Ishikawa (cell line): ENCODE data around the gene ZNF853.

Source experiments
- CEBPB ChIP-seq: IDR thresholded peaks from 2 replicates; pipeline ENCODE4 v1.6.1; 2012
- CREB1 ChIP-seq: IDR thresholded peaks from 2 replicates; pipeline ENCODE4 v1.6.1; 2012; ENCODE audit warnings: low read depth
- EGR1 ChIP-seq: IDR thresholded peaks from 2 replicates; pipeline ENCODE4 v1.6.1; 2012
- EP300 ChIP-seq: IDR thresholded peaks from 2 replicates; pipeline ENCODE4 v1.6.1; 2012; ENCODE audit warnings: borderline replicate concordance
- FOXM1 ChIP-seq: IDR thresholded peaks from 2 replicates; pipeline ENCODE4 v1.6.1; 2012; ENCODE audit warnings: low read depth, borderline replicate concordance
- NFIC ChIP-seq: IDR thresholded peaks from 2 replicates; pipeline ENCODE4 v1.6.1; 2012
- RAD21 ChIP-seq: IDR thresholded peaks from 2 replicates; pipeline ENCODE4 v1.6.1; 2012; ENCODE audit warnings: low read depth
- REST ChIP-seq: IDR thresholded peaks from 2 replicates; pipeline ENCODE4 v1.6.1; 2012; ENCODE audit warnings: low read depth, mild to moderate bottlenecking
- TAF1 ChIP-seq: IDR thresholded peaks from 2 replicates; pipeline ENCODE4 v1.6.1; 2012; ENCODE audit warnings: low read depth, mild to moderate bottlenecking
- TCF12 ChIP-seq: IDR thresholded peaks from 2 replicates; pipeline ENCODE4 v1.6.1; 2012; ENCODE audit warnings: low read depth
- TEAD4 ChIP-seq: IDR thresholded peaks from 2 replicates; pipeline ENCODE4 v1.6.1; 2012
- USF1 ChIP-seq: IDR thresholded peaks from 2 replicates; pipeline ENCODE4 v1.6.1; 2012
- YY1 ChIP-seq: IDR thresholded peaks from 2 replicates; pipeline ENCODE4 v1.6.1; 2012; ENCODE audit warnings: low read depth
- ZBTB7A ChIP-seq: IDR thresholded peaks from 2 replicates; pipeline ENCODE4 v1.6.1; 2012; ENCODE audit warnings: low read depth
- TF ChIP-seq, protein P1 (sequence below): IDR thresholded peaks from 2 replicates; pipeline ENCODE4 v1.6.1; 2012

ZNF853 gene

DNA sequence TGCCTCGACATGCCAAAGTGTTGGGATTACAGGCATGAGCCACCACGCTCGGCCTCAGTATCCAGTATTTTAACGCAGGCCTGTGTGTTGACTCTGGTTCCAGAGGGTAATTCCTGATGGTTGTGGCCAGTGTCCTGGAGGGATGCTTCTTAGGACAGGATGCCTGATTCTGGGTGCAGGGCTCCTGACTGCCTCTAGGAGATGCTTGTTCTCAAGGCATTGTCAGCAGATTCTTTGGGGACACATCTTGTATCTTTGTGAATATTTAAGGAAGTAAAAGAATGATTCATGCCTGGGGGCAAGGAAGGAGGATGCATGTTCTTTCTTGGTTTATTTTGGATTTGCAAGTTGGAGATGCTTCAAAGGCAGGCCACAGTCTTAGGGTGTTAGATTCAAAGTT, 36.0 kb upstream of the ZNF853 start:
- no peak for TF ChIP-seq CEBPB
- TF ChIP-seq NFIC: no peak
- TF ChIP-seq REST: no peak
- no peak for TF ChIP-seq EP300
- no peak for TF ChIP-seq TCF12
- no peak for TF ChIP-seq TAF1
- TF ChIP-seq CREB1: no peak
- no peak for TF ChIP-seq USF1
- TF ChIP-seq, protein P1, sequence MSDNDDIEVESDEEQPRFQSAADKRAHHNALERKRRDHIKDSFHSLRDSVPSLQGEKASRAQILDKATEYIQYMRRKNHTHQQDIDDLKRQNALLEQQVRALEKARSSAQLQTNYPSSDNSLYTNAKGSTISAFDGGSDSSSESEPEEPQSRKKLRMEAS: no peak
- TF ChIP-seq YY1: no peak
- TF ChIP-seq FOXM1: no peak
- no peak for TF ChIP-seq RAD21
- no peak for TF ChIP-seq ZBTB7A
- TF ChIP-seq EGR1: no peak
- no peak for TF ChIP-seq TEAD4

DNA sequence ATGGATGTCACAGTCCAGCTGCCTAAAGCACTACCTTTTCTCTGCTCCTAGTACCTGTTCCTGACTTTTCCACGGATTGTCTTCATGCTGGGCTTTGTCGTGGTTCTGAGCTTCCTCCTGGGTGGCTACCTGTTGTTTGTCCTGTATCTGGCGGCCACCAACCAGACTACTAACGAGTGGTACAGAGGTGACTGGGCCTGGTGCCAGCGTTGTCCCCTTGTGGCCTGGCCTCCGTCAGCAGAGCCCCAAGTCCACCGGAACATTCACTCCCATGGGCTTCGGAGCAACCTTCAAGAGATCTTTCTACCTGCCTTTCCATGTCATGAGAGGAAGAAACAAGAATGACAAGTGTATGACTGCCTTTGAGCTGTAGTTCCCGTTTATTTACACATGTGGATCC, 26.8 kb upstream of the ZNF853 start:
- no peak for TF ChIP-seq TCF12
- no peak for TF ChIP-seq ZBTB7A
- TF ChIP-seq CREB1: no peak
- TF ChIP-seq EP300: no peak
- no peak for TF ChIP-seq RAD21
- no peak for TF ChIP-seq CEBPB
- no peak for TF ChIP-seq USF1
- TF ChIP-seq REST: no peak
- no peak for TF ChIP-seq FOXM1
- no peak for TF ChIP-seq NFIC
- TF ChIP-seq, protein P1: no peak
- TF ChIP-seq EGR1: no peak
- TF ChIP-seq TEAD4: no peak

DNA sequence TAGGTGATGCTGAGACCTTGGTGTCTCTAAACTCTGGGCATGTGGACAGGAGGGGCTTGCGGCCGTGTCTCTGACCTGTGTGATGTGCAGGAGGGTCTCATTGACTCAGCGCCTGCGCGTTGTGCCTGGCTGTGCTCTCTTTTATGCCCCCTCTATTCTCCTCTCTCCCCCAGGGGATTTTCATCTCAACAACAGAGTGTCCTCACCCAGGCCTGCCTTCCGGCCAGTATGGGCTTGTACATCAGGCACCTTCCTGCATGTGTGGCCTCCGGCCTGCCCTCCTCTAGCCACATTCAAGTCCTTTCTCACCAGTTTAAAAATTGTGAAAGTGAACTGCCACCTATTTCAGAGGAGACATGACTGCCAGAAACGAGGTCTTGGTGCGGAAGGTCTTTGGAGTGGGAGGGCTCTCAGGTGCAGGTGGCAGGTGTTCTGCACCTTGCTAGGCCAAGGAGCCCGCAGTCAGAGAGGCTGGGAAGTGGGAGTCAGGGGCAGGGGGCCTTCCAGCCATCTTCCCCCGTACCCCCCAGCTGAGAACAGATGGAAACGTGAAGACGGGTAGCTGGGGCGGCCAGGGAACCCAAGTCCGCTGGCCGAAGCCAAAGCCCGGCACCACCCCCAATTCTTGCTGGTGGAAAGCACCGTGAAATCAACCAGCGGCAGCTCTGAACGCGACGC, 26.1 kb upstream of the ZNF853 start:
- TF ChIP-seq CEBPB: no peak
- no peak for TF ChIP-seq CREB1

DNA sequence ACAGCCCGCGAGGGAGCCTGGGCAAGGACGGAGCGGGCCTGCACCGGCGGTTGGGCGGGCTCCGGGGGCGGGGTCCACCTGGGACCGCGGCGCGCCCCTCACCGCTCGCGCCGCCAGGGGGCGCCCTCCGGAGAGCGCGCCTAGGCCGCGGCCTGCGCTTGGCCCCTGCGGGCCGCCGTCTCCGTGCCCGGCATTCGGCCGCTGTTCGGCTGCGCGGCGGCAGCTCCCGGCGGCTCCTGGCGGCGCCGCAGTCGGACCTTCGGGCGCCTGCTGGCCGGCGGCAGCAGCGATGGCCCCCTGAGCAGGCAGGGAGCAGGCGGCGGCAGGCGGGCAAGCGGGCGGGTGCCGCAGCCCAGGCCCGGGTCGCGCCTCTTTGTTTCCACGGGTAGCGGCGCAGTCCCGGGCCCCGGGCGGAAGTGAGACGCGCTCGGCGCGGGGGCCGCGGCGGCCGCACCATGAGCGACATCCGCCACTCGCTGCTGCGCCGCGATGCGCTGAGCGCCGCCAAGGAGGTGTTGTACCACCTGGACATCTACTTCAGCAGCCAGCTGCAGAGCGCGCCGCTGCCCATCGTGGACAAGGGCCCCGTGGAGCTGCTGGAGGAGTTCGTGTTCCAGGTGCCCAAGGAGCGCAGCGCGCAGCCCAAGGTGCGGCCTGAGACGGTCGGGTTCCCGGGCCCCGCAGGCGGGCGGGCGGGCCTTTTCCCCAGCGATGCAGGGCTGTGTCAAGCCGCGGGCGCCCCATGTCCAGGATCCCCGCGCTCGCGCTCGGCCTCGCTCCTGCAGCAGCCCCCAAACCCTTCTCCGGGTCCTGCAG, 25.4 kb upstream of the ZNF853 start, which contains the start of gene INTS15:
Gene INTS15, plus strand, starts transcription at position 193 of the 816 bp plus-strand sequence. Its CDS starts 263 bp downstream, at position 456.
- TF ChIP-seq CREB1: no peak
- TF ChIP-seq REST: no peak
- TF ChIP-seq FOXM1: no peak
- peak; percentile 32; the same call in 1 of the 2 replicates for TF ChIP-seq RAD21
- TF ChIP-seq, protein P1: peak; percentile 49
- no peak for TF ChIP-seq ZBTB7A
- TF ChIP-seq EP300: no peak
- 0 out of 2 replicates have a peak, but pooled peaks have one; percentile 35 for TF ChIP-seq YY1
- TF ChIP-seq USF1: no peak
- TF ChIP-seq CEBPB: no peak
- TF ChIP-seq TEAD4: no peak
- TF ChIP-seq NFIC: no peak
- TF ChIP-seq EGR1: no peak
- TF ChIP-seq TCF12: no peak
- TF ChIP-seq TAF1: peak; percentile 48; the same call in 1 of the 2 replicates
